Measurements from ENCODE around the gene HOTAIR.

DNA sequence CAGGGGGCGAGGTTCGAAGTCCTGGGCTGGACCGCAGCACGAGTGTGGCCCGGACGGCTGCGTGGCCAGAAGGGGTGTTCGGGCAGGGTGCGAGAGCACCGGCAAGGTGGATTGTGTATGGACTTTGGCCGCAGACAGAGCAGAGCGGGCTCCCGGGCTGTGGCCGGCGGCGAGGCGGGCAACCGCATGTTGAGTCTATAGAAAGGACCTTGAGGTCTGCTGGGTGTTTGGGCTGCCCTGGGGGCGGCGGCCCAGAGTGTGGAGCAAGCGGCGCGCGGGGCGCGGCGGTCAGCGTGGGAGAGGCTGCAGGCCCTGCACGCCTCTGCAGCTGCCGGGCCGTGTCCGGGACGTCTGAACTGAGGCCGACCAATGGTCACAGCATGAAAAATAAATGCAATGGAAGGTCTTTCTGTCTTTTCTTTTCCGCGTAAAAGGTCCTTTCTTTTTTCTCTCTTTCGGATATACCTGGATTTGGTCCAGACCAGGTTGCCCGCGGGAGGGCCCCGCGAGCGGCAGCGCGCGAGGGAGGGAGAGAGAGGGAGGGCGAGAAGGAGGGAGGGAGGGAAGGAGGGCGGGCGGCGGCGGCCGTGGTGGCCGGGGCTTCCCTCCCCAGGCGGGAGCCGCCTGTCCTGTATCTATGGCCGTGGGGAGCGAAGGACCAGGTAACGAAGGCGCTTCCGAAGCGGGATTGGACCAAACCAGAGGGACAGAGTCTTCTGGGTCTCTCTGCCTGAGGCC, 19.7 kb upstream of the HOTAIR start:
- TF ChIP-seq, protein P1, sequence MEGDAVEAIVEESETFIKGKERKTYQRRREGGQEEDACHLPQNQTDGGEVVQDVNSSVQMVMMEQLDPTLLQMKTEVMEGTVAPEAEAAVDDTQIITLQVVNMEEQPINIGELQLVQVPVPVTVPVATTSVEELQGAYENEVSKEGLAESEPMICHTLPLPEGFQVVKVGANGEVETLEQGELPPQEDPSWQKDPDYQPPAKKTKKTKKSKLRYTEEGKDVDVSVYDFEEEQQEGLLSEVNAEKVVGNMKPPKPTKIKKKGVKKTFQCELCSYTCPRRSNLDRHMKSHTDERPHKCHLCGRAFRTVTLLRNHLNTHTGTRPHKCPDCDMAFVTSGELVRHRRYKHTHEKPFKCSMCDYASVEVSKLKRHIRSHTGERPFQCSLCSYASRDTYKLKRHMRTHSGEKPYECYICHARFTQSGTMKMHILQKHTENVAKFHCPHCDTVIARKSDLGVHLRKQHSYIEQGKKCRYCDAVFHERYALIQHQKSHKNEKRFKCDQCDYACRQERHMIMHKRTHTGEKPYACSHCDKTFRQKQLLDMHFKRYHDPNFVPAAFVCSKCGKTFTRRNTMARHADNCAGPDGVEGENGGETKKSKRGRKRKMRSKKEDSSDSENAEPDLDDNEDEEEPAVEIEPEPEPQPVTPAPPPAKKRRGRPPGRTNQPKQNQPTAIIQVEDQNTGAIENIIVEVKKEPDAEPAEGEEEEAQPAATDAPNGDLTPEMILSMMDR (IDR thresholded peaks at IDR 0.05; ENCODE audit: insufficient read depth, low read depth, low read length): no peak
- peak; percentile 62 for TF ChIP-seq EZH2 (IDR thresholded peaks at IDR 0.05; ENCODE audit: insufficient read depth, low read length)

All from astrocyte (in vitro differentiated cells and primary cell).